GM12892 (cell line): ENCODE measurements around the gene RPIA.

Experiments
- POLR2A ChIP-seq: IDR thresholded peaks from 2 replicates; pipeline ENCODE4 v1.6.1; 2011; ENCODE audit warnings: low read depth, low read length, control low read depth
- POLR2AphosphoS5 ChIP-seq: IDR thresholded peaks from 2 replicates; pipeline ENCODE4 v1.6.1; 2011; ENCODE audit warnings: low read depth, low read length, control low read depth

DNA sequence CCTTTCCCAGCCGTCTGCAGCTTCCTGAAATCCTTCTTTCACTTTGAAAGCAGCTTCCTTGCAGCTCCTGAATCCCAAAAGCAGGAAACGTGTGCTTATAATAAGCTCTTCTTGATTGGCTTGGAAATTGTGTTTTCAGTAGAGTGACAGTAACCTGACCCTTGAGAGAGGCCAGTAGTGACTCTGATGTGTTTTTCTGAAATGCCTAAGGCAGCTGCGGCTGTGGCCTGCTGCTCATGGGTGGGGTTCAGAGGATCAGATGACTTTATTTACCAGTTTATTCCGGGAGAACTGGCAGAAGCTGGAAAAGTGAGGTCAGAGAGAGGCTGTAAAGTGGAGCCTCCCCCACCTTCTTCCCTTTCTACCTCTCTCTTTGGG lies 31.9 kb upstream of the RPIA start:
- TF ChIP-seq POLR2AphosphoS5, result no peak
- TF ChIP-seq POLR2A, result no peak
